ELF-1 (cell line): ENCODE results near the gene TMEM202.
"Not testable (repeated sequence)": the region's sequence is repeated elsewhere in the genome, so short reads cannot be mapped to it uniquely, and the experiment has no call there.

ENCODE experiments used
- DNase-seq: peaks from one replicate; pipeline ENCODE4 v3.0.0-alpha.2; 2016; ENCODE audit warnings: low read depth, low spot score

The TMEM202 gene

DNA sequence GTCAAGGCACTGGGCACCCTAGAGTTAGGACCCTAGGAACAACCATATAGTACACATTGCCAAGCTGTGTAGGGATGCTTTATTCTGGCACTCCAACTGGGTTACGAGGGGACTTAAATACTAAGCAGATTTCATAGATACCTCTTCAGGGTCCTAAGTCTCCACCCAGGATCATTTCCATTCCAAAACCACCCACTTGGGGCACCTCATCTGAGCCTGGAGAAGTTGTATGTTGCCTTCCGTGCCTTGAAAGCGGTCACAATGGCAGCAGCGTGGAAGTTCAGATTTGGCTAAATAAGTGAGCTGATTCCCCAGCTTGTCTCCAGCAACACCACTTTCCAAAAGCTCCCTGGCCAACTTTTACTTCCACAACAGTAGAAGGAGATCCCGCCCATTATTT is 4.6 kb downstream of the TMEM202 start:
- no peak for DNase-seq

DNA sequence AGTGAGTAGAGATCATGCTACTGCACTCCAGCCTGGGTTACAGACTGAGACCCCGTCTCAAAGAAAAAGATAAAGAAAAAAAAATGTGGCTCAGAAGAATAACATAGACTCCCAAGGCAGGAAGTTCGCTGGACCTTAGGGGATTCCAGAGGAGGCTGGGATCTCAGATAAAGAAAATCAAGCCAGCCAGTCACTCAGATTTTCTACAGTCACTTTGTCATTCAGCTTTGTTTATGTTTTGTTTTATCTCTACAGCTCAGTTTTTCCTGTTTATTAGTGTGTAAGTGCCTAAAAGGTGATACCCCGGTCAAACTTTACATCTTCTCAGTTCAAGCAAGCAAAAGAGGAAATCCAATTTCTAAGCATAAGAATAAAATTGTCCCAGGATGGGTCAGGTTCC is 6.3 kb downstream of the TMEM202 start:
- no peak for DNase-seq

DNA sequence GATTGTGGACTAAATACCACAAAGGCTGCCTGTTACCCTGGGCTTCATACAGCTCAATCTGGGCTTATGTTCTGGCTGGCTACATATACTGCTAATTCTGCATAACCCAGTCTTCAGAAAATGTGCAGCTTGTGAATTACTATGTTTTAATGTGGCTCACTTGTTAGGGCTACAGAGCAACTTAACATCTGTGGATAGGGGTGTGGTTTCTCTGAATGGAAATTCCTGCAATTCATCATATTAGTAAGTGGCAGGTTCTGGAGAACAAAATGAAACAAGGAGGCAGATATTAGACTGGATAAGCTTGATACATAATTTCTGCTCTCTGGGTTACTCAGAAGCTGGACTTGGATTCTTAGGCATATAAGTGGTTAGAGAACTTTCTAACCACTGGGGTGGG is 6.7 kb downstream of the TMEM202 start:
- no peak for DNase-seq

DNA sequence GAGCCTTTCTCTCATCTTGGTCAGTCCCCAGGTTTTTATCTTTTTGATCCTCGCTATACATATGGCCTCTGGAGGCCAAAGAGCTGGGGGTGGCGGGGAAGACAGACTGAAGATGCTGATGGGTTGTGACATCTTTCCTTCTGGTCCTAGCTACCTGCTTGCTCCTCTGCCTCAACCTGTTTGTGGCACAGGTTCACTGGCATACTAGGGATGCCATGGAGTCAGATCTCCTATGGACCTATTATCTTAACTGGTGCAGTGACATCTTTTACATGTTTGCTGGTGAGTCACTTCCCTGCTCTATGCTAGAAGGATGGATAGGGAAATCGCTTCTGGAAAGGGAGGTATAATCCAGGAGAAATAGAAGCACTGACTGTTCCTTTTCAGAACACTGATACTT is 8.8 kb downstream of the TMEM202 start:
- DNase-seq, result no peak

DNA sequence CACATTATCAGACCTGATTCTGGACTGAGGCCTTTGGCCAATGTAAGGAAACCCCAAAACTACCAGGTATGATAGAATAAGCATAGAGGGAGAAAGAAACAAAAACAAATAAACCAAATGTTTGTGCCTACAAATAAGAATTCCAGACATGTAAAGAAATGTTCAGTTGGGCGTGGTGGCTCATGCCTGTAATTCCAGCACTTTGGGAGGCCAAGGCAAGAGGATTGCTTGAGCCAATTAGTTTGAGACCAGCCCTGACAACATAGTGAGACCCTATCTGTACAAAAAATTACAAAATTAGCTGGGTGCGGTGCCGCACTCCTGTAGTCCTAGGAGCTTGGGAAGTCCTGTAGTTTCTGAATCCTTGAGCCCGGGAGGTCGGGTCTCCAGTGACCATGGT is 13.0 kb downstream of the TMEM202 start:
- DNase-seq, result no peak

DNA sequence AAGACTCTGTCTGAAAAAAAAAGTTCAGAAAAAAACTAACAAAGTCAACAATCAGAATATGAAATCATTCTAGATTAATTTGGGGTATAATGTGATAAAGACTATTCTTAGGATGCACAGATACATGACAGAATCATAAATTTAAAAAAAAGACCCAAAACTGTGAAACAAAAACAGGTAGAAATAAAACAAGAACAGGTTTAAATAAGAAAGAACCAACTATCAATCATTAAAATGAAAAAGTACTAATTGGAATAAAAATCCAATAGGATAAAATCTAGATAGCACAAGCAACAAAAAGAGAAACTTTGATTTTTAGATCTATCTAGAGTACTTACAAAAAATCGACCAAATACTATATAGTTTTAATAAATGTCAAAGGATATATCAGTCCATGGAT is 13.4 kb downstream of the TMEM202 start:
- DNase-seq, result no peak

DNA sequence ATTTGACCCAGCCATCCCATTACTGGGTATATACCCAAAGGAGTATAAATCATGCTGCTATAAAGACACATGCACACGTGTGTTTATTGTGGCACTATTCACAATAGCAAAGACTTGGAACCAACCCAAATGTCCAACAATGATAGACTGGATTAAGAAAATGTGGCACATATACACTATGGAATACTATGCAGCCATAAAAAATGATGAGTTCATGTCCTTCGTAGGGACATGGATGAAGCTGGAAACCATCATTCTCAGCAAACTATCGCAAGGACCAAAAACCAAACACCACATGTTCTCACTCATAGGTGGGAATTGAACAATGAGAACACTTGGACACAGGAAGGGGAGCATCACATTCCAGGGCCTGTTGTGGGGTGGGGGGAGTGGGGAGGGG is 15.2 kb downstream of the TMEM202 start:
- not testable (repeated sequence) for DNase-seq

DNA sequence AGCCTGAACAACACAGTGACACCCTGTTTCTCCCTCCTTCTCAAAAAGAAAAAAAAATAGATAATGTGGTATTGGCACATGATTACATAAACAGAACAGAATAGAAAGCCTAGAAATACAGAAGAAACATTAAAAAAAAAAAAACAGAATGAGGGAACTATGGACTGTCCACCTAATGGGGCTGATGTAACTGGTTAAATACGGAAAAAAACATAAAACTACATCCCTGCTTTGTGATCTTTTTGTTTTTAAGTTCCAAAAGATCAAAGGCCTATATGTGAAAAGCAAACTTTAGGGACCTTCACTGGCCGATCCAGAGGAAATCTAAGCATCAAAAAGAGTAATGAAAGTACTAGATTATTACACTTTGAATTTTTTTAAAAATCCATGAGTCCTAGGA is 17.2 kb downstream of the TMEM202 start:
- DNase-seq, result no peak

DNA sequence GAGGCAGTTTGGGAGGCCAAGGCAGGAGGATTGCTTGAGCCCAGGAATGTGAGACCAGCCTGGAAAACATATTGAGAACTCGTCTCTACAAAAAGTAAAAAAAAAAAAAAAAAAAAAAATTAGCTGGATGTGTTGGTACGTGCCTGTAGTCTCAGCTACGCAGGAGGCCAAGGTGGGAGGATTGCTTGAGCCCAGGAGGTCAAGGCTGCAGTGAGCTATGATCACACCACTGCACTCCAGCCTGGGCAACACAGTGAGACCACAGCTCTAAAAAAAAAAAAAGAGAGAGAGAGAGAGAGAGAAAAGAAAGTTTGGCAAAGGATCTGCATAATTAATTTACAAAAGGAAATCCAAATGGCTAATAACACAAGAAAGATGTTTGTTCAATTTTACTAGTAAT is 21.7 kb downstream of the TMEM202 start:
- not testable (repeated sequence) for DNase-seq

DNA sequence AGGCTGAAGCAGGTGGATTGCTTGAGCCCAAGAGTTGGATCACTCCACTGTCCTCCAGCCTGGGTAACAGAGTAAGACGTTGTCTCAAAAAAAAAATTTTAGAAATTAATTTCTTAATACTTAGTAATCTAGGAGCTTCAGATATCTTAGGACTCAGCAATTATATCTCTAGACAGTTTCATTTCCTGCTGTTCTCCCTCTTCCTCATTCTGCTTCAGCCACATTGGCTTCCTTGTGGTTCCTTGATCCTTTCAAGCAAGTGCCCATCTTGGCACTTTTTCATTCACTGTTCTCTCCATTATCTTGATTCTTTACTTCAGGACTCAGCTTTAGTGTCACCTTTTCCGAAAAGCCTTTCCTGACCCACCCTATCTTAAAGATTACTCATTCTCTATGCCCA is 22.5 kb downstream of the TMEM202 start:
- no peak for DNase-seq

DNA sequence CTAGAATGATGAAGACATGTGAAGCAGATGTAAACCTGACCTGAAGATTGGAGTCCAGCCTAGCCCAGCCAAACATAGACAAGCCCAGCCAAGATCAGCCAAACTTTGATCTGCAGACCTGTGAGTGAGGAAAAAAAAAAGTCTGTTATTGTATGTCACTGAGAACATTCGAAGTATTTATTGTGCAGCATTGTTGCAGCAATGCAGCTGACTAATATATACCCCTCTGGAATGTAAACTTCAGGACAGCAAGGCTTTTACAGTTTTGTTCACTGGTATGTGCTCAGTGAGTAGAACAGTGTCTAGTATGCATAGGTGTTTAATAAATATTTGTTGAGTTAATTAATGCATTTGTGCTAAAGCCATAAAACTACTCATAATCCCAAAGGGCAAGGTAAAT is 23.4 kb downstream of the TMEM202 start:
- DNase-seq, result no peak

DNA sequence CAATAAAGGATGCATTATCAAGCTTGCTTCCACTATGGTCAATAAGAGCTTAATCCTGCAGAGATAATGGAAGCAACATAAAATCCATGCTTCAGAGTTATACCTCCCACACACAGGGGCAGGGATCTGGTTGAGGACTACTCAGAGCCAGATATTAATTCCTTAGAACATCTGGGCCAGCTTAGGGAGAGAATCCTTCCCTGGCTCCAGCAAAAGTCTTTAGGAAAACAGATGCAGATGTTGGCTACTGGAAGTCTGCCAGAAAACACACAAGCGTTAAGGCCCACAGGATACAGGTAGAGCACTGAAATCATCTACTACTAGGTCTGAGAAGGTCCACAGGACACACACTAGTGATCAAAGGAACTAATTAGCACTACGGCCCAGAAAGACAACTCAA is 25.2 kb downstream of the TMEM202 start:
- DNase-seq, result no peak

DNA sequence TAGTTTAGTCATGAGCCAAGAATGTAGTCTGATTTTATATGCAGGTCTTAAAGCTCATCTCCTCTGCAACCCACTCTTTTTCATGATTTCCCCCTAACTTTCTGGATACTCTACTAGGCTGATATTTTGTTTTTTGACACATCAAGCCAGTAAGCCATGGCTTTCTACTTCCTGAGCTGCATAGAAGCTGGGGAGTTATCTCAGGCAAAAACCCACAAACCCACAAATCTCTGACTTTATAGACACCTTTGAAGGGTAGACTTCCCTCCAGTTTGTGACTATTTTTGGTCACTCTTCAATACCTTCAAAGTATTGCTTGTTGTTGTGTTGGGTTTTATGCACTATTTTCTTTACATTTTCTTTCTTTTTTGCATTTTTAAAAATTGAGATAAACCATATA is 28.6 kb downstream of the TMEM202 start:
- no peak for DNase-seq

DNA sequence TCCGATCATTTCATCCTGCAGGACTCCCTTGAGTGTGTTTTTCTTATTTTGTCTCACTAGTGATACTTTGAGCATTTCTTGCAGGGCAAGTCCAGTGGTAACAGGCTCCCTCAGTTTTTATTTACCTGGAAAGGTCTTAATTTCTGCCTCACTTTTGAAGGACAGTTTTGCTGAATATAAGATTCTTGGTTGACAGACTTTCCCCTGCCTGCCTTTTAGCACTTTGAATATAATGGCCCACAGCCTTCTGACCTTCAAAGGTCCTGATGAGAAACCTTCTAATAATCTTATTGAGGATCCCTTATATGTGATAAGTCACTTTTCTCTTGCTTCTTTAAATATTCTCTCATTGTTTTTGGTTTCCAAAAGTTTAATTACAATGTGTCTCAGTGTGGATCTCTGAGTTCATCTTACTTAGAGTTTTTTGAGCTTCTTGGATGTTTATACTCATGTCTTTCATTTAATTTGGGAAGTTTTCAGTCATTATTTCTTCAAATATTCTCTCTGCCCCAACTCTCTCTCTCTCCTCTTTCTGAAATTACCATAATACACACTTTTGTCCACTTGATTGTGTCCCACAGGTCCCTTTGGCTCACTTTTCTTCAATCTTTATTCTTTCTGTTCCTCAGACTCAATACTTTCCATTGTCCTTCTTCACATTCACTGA is 39.7 kb downstream of the TMEM202 start:
- no peak for DNase-seq

DNA sequence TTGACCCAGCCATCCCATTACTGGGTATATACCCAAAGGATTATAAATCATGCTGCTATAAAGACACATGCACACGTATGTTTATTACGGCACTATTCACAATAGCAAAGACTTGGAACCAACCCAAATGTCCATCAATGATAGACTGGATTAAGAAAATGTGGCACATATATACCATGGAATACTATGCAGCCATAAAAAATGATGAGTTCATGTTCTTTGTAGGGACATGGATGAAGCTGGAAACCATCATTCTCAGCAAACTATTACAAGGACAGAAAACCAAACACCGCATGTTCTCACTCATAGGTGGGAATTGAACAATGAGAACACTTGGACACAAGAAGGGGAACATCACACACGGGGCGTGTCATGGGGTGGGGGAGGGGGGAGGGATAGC is 44.7 kb downstream of the TMEM202 start:
- DNase-seq, result not testable (repeated sequence)

DNA sequence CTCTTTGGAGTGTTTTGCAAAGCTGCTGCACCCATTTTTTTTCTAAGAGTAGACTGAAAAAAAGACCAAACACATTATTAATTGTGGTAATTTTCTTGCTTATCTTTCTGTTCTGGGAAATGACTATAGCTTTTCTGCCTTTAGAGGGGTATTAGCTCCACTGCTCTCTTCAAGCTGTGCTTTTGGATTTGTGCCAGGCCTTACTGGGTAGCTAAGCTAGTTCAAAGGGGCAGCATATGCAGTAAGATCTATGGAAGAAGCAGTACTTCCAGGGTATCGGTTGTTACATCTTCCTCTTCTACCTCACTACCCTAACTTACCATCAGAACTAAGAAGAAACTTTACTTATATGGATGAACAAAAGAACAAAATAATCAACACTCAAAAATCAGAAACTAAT is 47.3 kb downstream of the TMEM202 start:
- no peak for DNase-seq

DNA sequence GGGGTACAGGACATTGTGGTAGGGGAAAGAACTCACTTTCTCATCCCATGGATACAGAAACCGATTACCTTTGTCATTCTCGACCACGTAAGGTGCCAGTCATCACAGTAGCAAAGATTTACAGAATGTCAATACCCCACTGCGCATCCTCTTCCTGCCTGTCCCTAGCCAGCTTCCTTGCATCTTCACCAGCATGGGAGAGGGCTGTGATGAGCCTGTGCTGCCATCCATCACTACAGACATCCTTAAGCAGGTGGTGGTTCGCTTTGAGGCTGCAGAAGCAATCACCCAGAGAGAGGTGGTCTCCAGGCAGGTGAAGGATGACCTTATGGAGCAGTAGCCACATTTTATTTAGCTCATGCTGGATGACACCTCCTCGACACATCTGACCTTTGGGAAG is 52.7 kb downstream of the TMEM202 start:
- DNase-seq, result no peak

DNA sequence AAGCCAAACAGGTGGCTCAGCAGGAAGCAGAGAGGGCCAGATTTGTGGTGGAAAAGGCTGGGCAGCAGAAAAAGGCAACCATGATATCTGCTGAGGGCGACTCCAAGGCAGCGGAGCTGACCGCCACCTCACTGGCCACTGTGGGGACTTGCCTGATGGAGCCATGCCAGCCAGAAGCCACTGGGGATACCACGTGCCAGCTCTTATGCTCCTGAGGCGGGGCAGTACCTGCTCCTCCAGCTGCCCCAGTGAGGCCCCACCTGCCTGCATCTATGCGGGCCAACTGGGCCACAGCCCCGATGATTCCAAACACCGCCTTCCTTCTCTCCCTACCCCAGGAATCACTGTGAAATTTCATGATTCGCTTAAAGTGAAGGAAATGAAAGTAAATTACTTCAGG is 53.1 kb downstream of the TMEM202 start:
- DNase-seq, result no peak

DNA sequence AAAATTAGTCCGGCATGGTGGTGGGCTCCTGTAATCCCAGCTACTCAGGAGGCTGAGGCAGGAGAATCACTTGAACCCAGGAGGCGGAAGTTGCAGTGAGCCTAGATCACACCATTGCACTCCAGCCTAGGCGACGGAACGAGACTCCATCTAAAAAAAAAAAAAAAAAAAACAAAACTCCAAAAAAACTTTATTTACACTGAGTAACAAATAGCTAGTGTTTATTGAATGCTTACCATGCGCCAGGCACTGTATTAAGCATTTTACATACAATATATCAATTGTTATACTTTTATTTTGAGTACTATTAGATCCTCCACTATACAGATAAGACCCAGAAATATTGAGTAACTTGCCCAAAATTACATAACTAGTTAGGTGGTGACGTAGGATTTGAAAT is 58.6 kb downstream of the TMEM202 start:
- no peak for DNase-seq
